Measurements from ENCODE around the gene ENAH. TPM values are rescaled to one million over a fixed set of nuclear protein-coding genes. Genes with fewer than 3 reads are reported as not detected.

ENAH gene
- polyA plus RNA-seq, 3 donors, result 0.12 TPM; not detected in 2

GRCh38 chr1:225450491-225451191, 202.3 kb downstream of the ENAH start:
- H3K27ac ChIP-seq (ENCODE audit: low read depth in 1 of 2, low read length in 2 of 2), result peak overlapping the region; percentile 50 to 70
- peaks cover 0 to 6% (median 3%) of the 10 kb centered on the region in 3 donors for H3K27me3 Mint-ChIP-seq (ENCODE audit: low read depth in 3 of 3)
- H3K36me3 Mint-ChIP-seq, result no peaks in the 10 kb centered on the region
- H3K9ac ChIP-seq (ENCODE audit: insufficient read depth, low read length, poor library complexity, severe bottlenecking), result no peak overlapping the region
- H3K9me3 Mint-ChIP-seq, result peaks cover 0 to 4% (median 2%) of the 10 kb centered on the region in 7 donors
- H3K4me3 ChIP-seq (replicated peaks in 1 of 3; ENCODE audit: low read depth in 2 of 3, low read length in 3 of 3), result no peak overlapping the region
- H3K36me3 ChIP-seq (replicated peaks in 1 of 2; ENCODE audit: control insufficient read depth in 1 of 2, insufficient read depth in 2 of 2, low read length in 2 of 2), result no peaks in the 10 kb centered on the region
- peak overlapping the region in 1 of 2 donors; percentile 26 for H3K4me3 Mint-ChIP-seq
- peak; percentile 75 to 86 (median 76) for DNase-seq
- no peak overlapping the region for H3K4me2 ChIP-seq (replicated peaks; ENCODE audit: extremely low read depth, low read length, poor library complexity, severe bottlenecking)
- no peak for TF ChIP-seq CTCF (IDR thresholded peaks at IDR 0.05)
- H3K27ac Mint-ChIP-seq, result peak overlapping the region; percentile 79 to 94 (median 85)
- H3K27me3 ChIP-seq (ENCODE audit: control insufficient read depth in 2 of 2, insufficient read depth in 2 of 2, low read length in 2 of 2), result no peaks in the 10 kb centered on the region
- H3K79me2 ChIP-seq (ENCODE audit: insufficient read depth, low read length), result no peaks in the 10 kb centered on the region
- peaks cover 63% of the 10 kb centered on the region for H3K4me1 Mint-ChIP-seq
- no peaks in the 10 kb centered on the region for H3K9me3 ChIP-seq (replicated peaks in 1 of 2; ENCODE audit: control insufficient read depth in 1 of 2, insufficient read depth in 1 of 2, low read length in 2 of 2)
- 21% methylated on average over 11 of the region's 12 CpGs for WGBS (ENCODE audit: insufficient coverage)
- intact Hi-C loops (cut with micrococcal nuclease), result loop anchor here in 1 of 2 donors (2.0 kb wide), 1 partner anchor 22 kb away; the partner anchor contains the start of gene LBR
- no peaks in the 10 kb centered on the region for H4K20me1 ChIP-seq (ENCODE audit: insufficient read depth, low read length)
- H3K4me1 ChIP-seq (ENCODE audit: control insufficient read depth in 1 of 2, insufficient read depth in 2 of 2, low read length in 2 of 2), result peaks cover 61 to 72% of the 10 kb centered on the region in 2 donors
- no peak overlapping the region for H2AFZ ChIP-seq (ENCODE audit: insufficient read depth, low read depth, low read length, poor library complexity, severe bottlenecking)

- no peak for TF ChIP-seq CTCF (IDR thresholded peaks at IDR 0.05)
- intact Hi-C loops (cut with micrococcal nuclease), result loop anchor here in 1 of 2 donors (2.0 kb wide), 1 partner anchor 21 kb away; the partner anchor contains the start of gene LBR
- H3K4me1 ChIP-seq (ENCODE audit: control insufficient read depth in 1 of 2, insufficient read depth in 2 of 2, low read length in 2 of 2), result peaks cover 61 to 72% of the 10 kb centered on the region in 2 donors
- no peak overlapping the region for H3K9ac ChIP-seq (ENCODE audit: insufficient read depth, low read length, poor library complexity, severe bottlenecking)
- peaks cover 68% of the 10 kb centered on the region for H3K4me1 Mint-ChIP-seq
- H3K36me3 Mint-ChIP-seq, result no peaks in the 10 kb centered on the region
- peaks cover 0 to 4% (median 2%) of the 10 kb centered on the region in 7 donors for H3K9me3 Mint-ChIP-seq
- no peak overlapping the region for H3K4me2 ChIP-seq (replicated peaks; ENCODE audit: extremely low read depth, low read length, poor library complexity, severe bottlenecking)
- no peaks in the 10 kb centered on the region for H3K79me2 ChIP-seq (ENCODE audit: insufficient read depth, low read length)
- no peak for DNase-seq
- no peaks in the 10 kb centered on the region for H3K36me3 ChIP-seq (replicated peaks in 1 of 2; ENCODE audit: control insufficient read depth in 1 of 2, insufficient read depth in 2 of 2, low read length in 2 of 2)
- no peak overlapping the region for H3K27ac ChIP-seq (ENCODE audit: low read depth in 1 of 2, low read length in 2 of 2)
- H3K27me3 Mint-ChIP-seq (ENCODE audit: low read depth in 3 of 3), result peaks cover 0 to 6% (median 3%) of the 10 kb centered on the region in 3 donors
- 98% methylated on average over 4 of the region's 5 CpGs for WGBS (ENCODE audit: insufficient coverage)
- H4K20me1 ChIP-seq (ENCODE audit: insufficient read depth, low read length), result no peaks in the 10 kb centered on the region
- H3K27me3 ChIP-seq (ENCODE audit: control insufficient read depth in 2 of 2, insufficient read depth in 2 of 2, low read length in 2 of 2), result no peaks in the 10 kb centered on the region
- H3K9me3 ChIP-seq (replicated peaks in 1 of 2; ENCODE audit: control insufficient read depth in 1 of 2, insufficient read depth in 1 of 2, low read length in 2 of 2), result no peaks in the 10 kb centered on the region
- H3K4me3 Mint-ChIP-seq, result peak overlapping the region in 1 of 2 donors; percentile 21
- peak overlapping the region; percentile 79 to 94 (median 85) for H3K27ac Mint-ChIP-seq
- no peak overlapping the region for H3K4me3 ChIP-seq (replicated peaks in 1 of 3; ENCODE audit: low read depth in 2 of 3, low read length in 3 of 3)
- no peak overlapping the region for H2AFZ ChIP-seq (ENCODE audit: insufficient read depth, low read depth, low read length, poor library complexity, severe bottlenecking)
Measured at GRCh38 chr1:225449774-225450173, 203.1 kb downstream of the ENAH start.
